ENCODE results near the gene PPP1R14C. TPM values are rescaled to one million over a fixed set of nuclear protein-coding genes. Genes with fewer than 3 reads are reported as not detected.

Gene PPP1R14C
- polyA plus RNA-seq, 1 donor from 2014 or later = 14.0 TPM

- Histone ChIP-seq H3K79me2 (replicated peaks; ENCODE audit: insufficient read depth, low read length) (no peaks in the 10 kb centered on the region), H3K9ac (ENCODE audit: low read length) (no peak overlapping the region), H3K9me2 (ENCODE audit: insufficient read depth, low read length) (no peaks in the 10 kb centered on the region), H3F3A (ENCODE audit: insufficient read depth, low read length, poor library complexity, severe bottlenecking) (no peaks in the 10 kb centered on the region), H3K9me3 (ENCODE audit: low read length) (no peaks in the 10 kb centered on the region), H3K27ac (ENCODE audit: low read length) (no peak overlapping the region), H3K4me2 (ENCODE audit: low read length) (no peak overlapping the region), H2AFZ (ENCODE audit: low read depth, low read length) (no peak overlapping the region), H3K27me3 (ENCODE audit: insufficient read depth, low read depth, low read length) (no peaks in the 10 kb centered on the region), H3K36me3 (ENCODE audit: insufficient read depth, low read length) (no peaks in the 10 kb centered on the region), H3K4me3 (ENCODE audit: low read length) (no peak overlapping the region), H4K20me1 (ENCODE audit: insufficient read depth) (no peaks in the 10 kb centered on the region)
- no peak for TF ChIP-seq SMC3 (conservative IDR thresholded peaks at IDR 0.05; ENCODE audit: poor library complexity)
- TF ChIP-seq REST (IDR thresholded peaks at IDR 0.05; ENCODE audit: borderline replicate concordance) = no peak
- TF ChIP-seq TAF1 (IDR thresholded peaks at IDR 0.05; ENCODE audit: low read depth) = no peak
- no peak for TF ChIP-seq EZH2 (IDR thresholded peaks at IDR 0.05; ENCODE audit: borderline replicate concordance, insufficient read depth, low read length, poor library complexity, severe bottlenecking)
- no peak for TF ChIP-seq POLR2AphosphoS5 (IDR thresholded peaks at IDR 0.05)
- no peak for TF ChIP-seq MXI1 (conservative IDR thresholded peaks at IDR 0.05; ENCODE audit: poor library complexity, severe bottlenecking)
- no peak for TF ChIP-seq CTCF (IDR thresholded peaks at IDR 0.05; ENCODE audit: poor library complexity, severe bottlenecking)
- TF ChIP-seq RAD21 (conservative IDR thresholded peaks at IDR 0.05) = no peak
- TF ChIP-seq EP300 (conservative IDR thresholded peaks at IDR 0.05; ENCODE audit: poor library complexity, severe bottlenecking) = no peak
Observed at GRCh38 chr6:150282806-150283205, 140.0 kb downstream of the PPP1R14C start.

GRCh38 chr6:150286460-150286859 is 143.6 kb downstream of the PPP1R14C start:
- no peaks in the 10 kb centered on the region for H3K36me3 ChIP-seq (ENCODE audit: insufficient read depth, low read length)
- peak overlapping the region; percentile 18 for H3K27ac ChIP-seq (ENCODE audit: low read length)
- H3K9me2 ChIP-seq (ENCODE audit: insufficient read depth, low read length) = no peaks in the 10 kb centered on the region

More at GRCh38 chr6:150286460-150286859, 143.6 kb downstream of the PPP1R14C start:
- no peaks in the 10 kb centered on the region for H3K27me3 ChIP-seq (ENCODE audit: insufficient read depth, low read depth, low read length)
- H3K9me3 ChIP-seq (ENCODE audit: low read length) = no peaks in the 10 kb centered on the region
- H3K4me2 ChIP-seq (ENCODE audit: low read length) = no peak overlapping the region
- no peaks in the 10 kb centered on the region for H3K79me2 ChIP-seq (replicated peaks; ENCODE audit: insufficient read depth, low read length)
- no peak overlapping the region for H3K4me3 ChIP-seq (ENCODE audit: low read length)
- TF ChIP-seq CTCF (IDR thresholded peaks at IDR 0.05; ENCODE audit: poor library complexity, severe bottlenecking) = no peak
- TF ChIP-seq REST (IDR thresholded peaks at IDR 0.05; ENCODE audit: borderline replicate concordance) = no peak
- TF ChIP-seq MXI1 (conservative IDR thresholded peaks at IDR 0.05; ENCODE audit: poor library complexity, severe bottlenecking) = no peak
- TF ChIP-seq EP300 (conservative IDR thresholded peaks at IDR 0.05; ENCODE audit: poor library complexity, severe bottlenecking) = no peak
- TF ChIP-seq POLR2AphosphoS5 (IDR thresholded peaks at IDR 0.05) = no peak
- no peak for TF ChIP-seq SMC3 (conservative IDR thresholded peaks at IDR 0.05; ENCODE audit: poor library complexity)
- no peak overlapping the region for H2AFZ ChIP-seq (ENCODE audit: low read depth, low read length)
- H3K9ac ChIP-seq (ENCODE audit: low read length) = no peak overlapping the region
- no peaks in the 10 kb centered on the region for H4K20me1 ChIP-seq (ENCODE audit: insufficient read depth)
- no peaks in the 10 kb centered on the region for H3F3A ChIP-seq (ENCODE audit: insufficient read depth, low read length, poor library complexity, severe bottlenecking)

Measured in neural cell (in vitro differentiated cells).